AG09309 (cell line): ENCODE results near the gene RCOR1.
A peak's percentile ranks its signal among the peaks of the same experiment; 100 is the strongest.

ENCODE experiments used
- DNase-seq: peaks from one replicate; pipeline ENCODE4 v3.0.0-alpha.2; 2010; ENCODE audit warnings: low read depth
- H3K4me3 ChIP-seq: 2 replicates; pipeline ENCODE4 v1.5.1; 2011; ENCODE audit warnings: mild to moderate bottlenecking, low read depth, low read length, moderate library complexity; ENCODE audit not compliant: control insufficient read depth
- TF ChIP-seq, protein P1 (sequence below): IDR thresholded peaks from 2 replicates; pipeline ENCODE4 v1.5.1; 2011; ENCODE audit warnings: mild to moderate bottlenecking, low read depth, low read length, inconsistent platforms; ENCODE audit not compliant: insufficient read depth, control insufficient read depth; ENCODE audit errors: missing control alignments

The RCOR1 gene

DNA sequence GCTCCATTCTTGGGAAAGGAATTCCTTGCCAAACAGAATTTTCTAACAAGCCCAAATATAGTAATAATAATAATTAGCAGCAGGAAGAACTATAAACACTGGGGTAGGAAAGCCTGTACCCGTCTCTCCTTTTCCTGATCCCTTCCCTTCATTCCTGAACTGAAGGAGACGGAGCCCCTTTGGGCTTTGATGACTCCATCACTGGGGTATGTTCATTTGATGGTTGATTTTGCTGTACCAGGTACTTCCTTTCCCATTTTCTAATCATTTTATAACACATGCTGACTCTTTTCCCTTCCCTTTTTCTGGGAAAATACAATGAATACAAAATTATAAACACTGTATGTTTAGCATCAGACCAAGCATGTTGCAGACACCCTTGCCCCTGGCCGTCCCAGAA is 3.6 kb upstream of the RCOR1 start:
- TF ChIP-seq, protein P1, sequence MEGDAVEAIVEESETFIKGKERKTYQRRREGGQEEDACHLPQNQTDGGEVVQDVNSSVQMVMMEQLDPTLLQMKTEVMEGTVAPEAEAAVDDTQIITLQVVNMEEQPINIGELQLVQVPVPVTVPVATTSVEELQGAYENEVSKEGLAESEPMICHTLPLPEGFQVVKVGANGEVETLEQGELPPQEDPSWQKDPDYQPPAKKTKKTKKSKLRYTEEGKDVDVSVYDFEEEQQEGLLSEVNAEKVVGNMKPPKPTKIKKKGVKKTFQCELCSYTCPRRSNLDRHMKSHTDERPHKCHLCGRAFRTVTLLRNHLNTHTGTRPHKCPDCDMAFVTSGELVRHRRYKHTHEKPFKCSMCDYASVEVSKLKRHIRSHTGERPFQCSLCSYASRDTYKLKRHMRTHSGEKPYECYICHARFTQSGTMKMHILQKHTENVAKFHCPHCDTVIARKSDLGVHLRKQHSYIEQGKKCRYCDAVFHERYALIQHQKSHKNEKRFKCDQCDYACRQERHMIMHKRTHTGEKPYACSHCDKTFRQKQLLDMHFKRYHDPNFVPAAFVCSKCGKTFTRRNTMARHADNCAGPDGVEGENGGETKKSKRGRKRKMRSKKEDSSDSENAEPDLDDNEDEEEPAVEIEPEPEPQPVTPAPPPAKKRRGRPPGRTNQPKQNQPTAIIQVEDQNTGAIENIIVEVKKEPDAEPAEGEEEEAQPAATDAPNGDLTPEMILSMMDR = no peak
- no peak overlapping the region for H3K4me3 ChIP-seq
- DNase-seq = no peak

DNA sequence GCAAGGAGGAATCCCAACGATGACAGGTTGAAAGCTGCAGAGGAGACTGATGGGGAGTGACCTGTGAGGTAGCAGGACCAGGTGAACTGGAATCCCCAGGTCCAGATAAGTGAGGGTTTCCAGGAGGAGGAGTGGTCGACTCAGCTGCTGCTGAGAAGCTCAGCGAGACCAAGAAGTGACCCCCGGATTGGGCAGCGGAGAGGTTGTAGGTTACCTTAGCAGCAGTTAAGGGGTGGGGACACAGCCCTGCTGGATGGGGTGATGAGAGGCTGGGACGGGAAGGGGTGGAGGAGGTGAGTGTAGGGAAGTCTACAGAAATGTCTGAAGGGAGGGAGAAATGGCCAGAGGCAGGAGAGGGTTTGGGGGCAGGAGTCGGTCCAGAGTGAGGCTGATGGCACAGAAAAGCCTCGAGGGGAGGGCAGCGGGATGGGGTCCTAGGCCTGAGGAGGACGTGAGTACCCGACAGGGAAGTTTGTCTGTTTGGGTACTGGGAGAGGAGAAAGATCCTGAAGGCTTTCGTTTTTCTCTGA is 2.6 kb upstream of the RCOR1 start:
- TF ChIP-seq, protein P1 = no peak
- no peak overlapping the region for H3K4me3 ChIP-seq

DNA sequence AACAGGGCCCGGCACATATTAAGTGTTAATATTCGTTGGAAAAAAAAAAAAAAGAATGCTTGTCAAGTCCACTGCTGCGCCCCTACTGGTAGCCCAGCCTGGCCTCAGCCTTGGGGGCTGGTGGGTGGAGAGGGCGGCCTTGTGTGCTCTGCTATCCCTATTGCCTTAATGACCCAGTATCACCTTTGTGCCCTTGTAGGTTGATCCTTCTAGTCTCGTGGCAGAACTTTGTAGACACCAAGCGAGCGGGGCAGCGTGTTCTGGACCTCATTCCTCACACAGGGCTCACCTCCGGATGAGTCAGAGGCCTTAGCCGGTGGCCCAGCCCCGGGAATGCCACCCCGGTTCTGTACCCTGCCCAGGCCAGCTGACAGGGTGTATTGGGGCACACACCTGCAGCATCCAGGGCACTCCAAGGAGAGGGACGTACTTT is 1.8 kb upstream of the RCOR1 start:
- DNase-seq = no peak
- peak overlapping the region; percentile 74 for H3K4me3 ChIP-seq
- TF ChIP-seq, protein P1 = peak; percentile 71

More for the DNA sequence above, 2.6 kb upstream of the RCOR1 start:
- DNase-seq = no peak

DNA sequence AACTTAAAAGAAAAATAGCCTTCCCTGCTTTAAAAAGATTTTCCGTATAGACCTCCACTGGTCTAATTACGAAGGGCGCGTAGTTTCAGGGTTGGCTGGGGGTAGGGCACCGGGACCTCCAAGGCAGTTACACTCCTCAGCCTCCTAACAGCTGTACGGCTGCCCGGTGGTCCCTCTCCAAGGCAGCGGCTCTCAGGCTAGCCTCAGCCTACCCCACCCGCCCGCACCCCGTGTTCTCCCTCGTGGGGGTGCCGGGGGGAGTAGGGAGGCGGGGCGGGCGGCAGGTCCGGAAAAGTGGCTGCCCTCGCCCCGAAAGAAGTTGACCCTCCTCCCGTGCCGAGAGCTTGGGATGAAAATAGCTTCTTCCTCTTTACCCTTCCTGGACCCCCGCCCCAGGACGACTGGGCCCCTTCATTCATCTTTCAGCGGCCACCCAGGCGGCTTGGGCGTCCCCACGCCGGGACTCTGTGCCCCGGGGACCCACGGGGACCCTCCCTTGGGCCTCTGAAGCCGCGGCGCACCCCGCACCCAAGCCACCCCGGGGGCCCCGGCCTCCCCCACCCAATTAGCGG is 991 bp upstream of the RCOR1 start:
- no peak for DNase-seq
- TF ChIP-seq, protein P1 = no peak
- H3K4me3 ChIP-seq = peak overlapping the region; percentile 74

DNA sequence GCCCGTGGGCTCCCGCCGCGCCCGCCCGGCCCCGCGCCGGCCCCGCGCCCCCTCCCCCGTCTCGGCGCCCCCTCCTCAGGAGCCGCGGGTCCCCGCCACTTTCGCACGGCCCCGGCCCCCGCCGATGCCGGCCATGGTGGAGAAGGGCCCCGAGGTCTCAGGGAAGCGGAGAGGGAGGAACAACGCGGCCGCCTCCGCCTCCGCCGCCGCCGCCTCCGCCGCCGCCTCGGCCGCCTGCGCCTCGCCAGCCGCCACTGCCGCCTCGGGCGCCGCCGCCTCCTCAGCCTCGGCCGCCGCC is 263 bp downstream of the RCOR1 start:
- peak overlapping the region; percentile 60 for H3K4me3 ChIP-seq
- TF ChIP-seq, protein P1 = no peak
- DNase-seq = no peak

DNA sequence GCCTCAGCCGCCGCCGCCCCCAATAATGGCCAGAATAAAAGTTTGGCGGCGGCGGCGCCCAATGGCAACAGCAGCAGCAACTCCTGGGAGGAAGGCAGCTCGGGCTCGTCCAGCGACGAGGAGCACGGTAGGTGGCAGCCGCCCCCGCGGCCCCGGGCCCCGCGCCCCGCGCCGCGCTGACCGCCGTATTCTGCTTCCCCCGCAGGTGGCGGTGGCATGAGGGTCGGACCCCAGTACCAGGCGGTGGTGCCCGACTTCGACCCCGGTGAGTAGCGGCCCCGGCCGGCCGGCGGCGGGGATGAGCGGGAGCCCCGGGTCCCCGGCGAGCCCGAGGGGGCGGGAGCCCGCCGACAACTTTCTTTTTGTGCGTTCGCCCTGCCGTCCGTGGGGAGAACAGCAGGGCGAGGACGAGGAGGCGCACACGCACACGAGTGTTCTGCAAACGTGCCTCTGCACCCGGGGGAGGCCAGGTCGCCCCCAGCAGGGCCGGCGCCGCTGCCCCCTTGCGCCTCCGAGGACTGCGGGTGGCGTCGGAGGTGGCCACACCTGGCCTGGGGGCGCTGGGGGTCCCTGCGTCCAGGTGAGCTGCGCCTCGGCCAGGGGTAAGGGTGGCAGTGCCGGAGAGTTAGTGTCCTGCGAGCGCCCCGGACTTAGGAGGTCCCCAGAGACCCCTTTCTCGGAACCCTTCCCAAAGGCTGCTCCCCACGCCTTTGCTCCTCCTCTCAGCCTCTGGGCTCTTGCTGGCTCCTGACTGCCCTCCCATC is 794 bp downstream of the RCOR1 start:
- H3K4me3 ChIP-seq = peak overlapping the region; percentile 60
- DNase-seq = no peak
- TF ChIP-seq, protein P1 = peak; percentile 24
